Naive thymus-derived CD8-positive, alpha-beta T cell (primary cell): ENCODE measurements around the gene PIGA. TPM values are rescaled to one million over a fixed set of nuclear protein-coding genes. Genes with fewer than 3 reads are reported as not detected.

Experiments
- ATAC-seq, 2 donors: fragments of 150-1000 bp; cut with Tn5 transposase in 1 of 2; sonication (Bioruptor Pico), chemical (Tn5 transposase) in 1 of 2; 1 replicate in 1 of 2; 2 replicates in 1 of 2; pipeline ENCODE4 v1.10.0; 2021; ENCODE audit warnings: mild to moderate bottlenecking in 2 of 2, moderate library complexity in 2 of 2
- POLR2A ChIA-PET: fragments of 350-600 bp; sonication (Branson Sonifier 250); formaldehyde crosslinking; loops from one replicate; lab custom pipeline; 2021; ENCODE audit warnings: antibody characterized with exemption; lab: Charles Lee
- DNase-seq, 10 donors: peaks; one replicate each; pipeline versions ENCODE4 v3.0.0 to v3.0.0-alpha.2; 2020 to 2022
- H3K27ac Mint-ChIP-seq, 10 donors: one replicate each; pipeline ENCODE4 v1.8.0; 2020 to 2022; ENCODE audit warnings: mild to moderate bottlenecking in 10 of 10, mixed read lengths in 10 of 10, moderate library complexity in 4 of 10, inconsistent platforms in 1 of 10
- H3K27me3 Mint-ChIP-seq, 5 donors: one replicate each; pipeline ENCODE4 v1.8.0; 2021 to 2022; ENCODE audit warnings: mixed read lengths in 5 of 5
- H3K36me3 Mint-ChIP-seq, 3 donors: one replicate each; pipeline ENCODE4 v1.8.0; 2020 to 2022; ENCODE audit warnings: mixed read lengths in 3 of 3, mild to moderate bottlenecking in 2 of 3, inconsistent platforms in 1 of 3
- H3K4me1 Mint-ChIP-seq, 4 donors: one replicate each; pipeline ENCODE4 v1.8.0; 2021 to 2022; ENCODE audit warnings: mixed read lengths in 4 of 4
- H3K4me3 Mint-ChIP-seq, 10 donors: one replicate each; pipeline ENCODE4 v1.8.0; 2020 to 2022; ENCODE audit warnings: mild to moderate bottlenecking in 10 of 10, mixed read lengths in 10 of 10, moderate library complexity in 6 of 10, inconsistent platforms in 1 of 10
- H3K9me3 Mint-ChIP-seq, 9 donors: one replicate each; pipeline ENCODE4 v1.8.0; 2020 to 2022; ENCODE audit warnings: mixed read lengths in 9 of 9, mild to moderate bottlenecking in 3 of 9, inconsistent platforms in 1 of 9, moderate library complexity in 1 of 9
- polyA plus RNA-seq, 3 donors: library from polyadenylated mRNA; unstranded; fragments of 300-500 nt; fragmentation: Illumina TruSeq; gene quantifications; one replicate each; pipeline ENCODE4 v1.2.3, GENCODE V29; 2021
- total RNA-seq, 8 experiments: library from RNA in 2 of 8; stranded (reverse) in 2 of 8; gene quantifications; one replicate each; pipeline ENCODE4 v1.2.3 and lab custom pipeline; 2021 to 2026

Gene PIGA
- total RNA-seq (10 to 100 TPM; 30.9 to 34.2 TPM), polyA plus RNA-seq (1 to 10 TPM; 3.6 to 5.2 (median 4.1) TPM), total RNA-seq (lab: John Stamatoyannopoulos, UW) (31.7 to 96.9 (median 40.3) reads per million in 6 experiments)

DNA sequence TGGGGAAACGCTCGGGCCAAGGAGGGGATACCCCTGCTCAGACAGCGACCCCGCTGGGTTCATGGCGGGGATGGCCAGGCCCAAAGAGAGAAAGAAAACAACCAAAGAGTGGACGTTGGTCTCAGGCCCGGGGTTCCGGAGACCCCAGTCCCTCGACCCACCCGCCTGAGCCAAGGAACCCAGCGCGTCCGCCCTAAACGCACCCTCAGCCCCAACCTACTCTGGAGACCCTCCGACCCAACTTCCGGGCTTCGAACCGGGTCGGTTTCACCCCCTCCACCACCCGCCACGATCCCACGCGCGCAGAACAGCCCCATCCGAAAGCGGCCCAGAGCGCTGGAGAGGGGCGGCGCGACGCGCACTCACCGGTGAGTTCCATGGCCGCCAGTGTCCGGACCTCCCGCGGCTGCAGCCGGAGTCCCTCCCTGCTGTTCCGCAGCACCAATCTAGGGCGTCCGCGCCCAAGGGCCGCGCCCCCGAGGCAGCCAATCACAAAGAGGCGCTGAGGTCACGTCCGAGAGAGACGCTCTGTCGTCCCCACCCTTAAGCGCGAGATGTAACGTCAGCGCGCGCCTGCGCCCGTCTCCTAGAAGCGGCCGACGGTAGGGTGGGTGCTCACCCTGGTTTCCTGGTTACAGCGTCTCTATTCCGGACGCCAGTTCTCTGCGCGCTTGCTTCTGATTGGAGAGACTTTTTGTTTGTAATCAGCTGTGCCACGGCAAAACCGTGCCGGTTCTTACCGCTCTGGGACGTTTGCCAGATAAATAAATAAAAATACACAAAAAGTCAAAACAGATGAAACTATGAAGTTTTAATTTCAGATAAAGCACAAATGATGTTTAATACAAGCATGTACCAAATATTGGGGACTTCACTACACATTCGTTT is at the start of gene PIGA:
TSS of gene PIGA (minus strand) at position 389 of the 888 bp plus-strand sequence. CDS start 3,593 bp downstream, outside the sequence.
- peaks cover 0 to 22% (median 11%) of the 10 kb centered on the region in 4 donors for H3K4me1 Mint-ChIP-seq
- peaks cover 0 to 3% (median 0%) of the 10 kb centered on the region in 9 donors for H3K9me3 Mint-ChIP-seq
- H3K27ac Mint-ChIP-seq = peak within 1 kb of the TSS; percentile 85 to 99 (median 94)
- H3K27me3 Mint-ChIP-seq = peaks cover 0 to 5% (median 4%) of the 10 kb centered on the region in 5 donors
- DNase-seq = peak; percentile 73 to 96 (median 90)
- ATAC-seq = peak; percentile 90 to 94
- H3K36me3 Mint-ChIP-seq = peaks cover 0 to 22% (median 4%) of the 10 kb centered on the region in 3 donors
- peak within 1 kb of the TSS; percentile 88 to 95 (median 91) for H3K4me3 Mint-ChIP-seq
- POLR2A ChIA-PET = no interaction called here

GRCh38 chrX:15384304-15384703 is 49.0 kb upstream of the PIGA start, which contains the start of gene VEGFD:
Gene VEGFD (minus strand): TSS chrX:15384413. CDS start chrX:15383946, 467 bp downstream.
- POLR2A ChIA-PET = no interaction called here
- H3K4me1 Mint-ChIP-seq = no peaks in the 10 kb centered on the region
- no peak within 1 kb of the TSS for H3K4me3 Mint-ChIP-seq
- H3K9me3 Mint-ChIP-seq = no peaks in the 10 kb centered on the region
- no peak within 1 kb of the TSS for H3K27ac Mint-ChIP-seq
- H3K27me3 Mint-ChIP-seq = peaks cover 1 to 13% (median 4%) of the 10 kb centered on the region in 5 donors
- H3K36me3 Mint-ChIP-seq = peaks cover 0 to 5% (median 0%) of the 10 kb centered on the region in 3 donors
- no peak for DNase-seq
- ATAC-seq = no peak

GRCh38 chrX:15382813-15383212 is 47.5 kb upstream of the PIGA start:
- POLR2A ChIA-PET = no interaction called here
- peaks cover 0 to 5% (median 0%) of the 10 kb centered on the region in 3 donors for H3K36me3 Mint-ChIP-seq
- H3K27me3 Mint-ChIP-seq = peaks cover 1 to 13% (median 4%) of the 10 kb centered on the region in 5 donors
- H3K4me1 Mint-ChIP-seq = no peaks in the 10 kb centered on the region
- DNase-seq (no peak), ATAC-seq (no peak)
- no peak overlapping the region for H3K4me3 Mint-ChIP-seq
- H3K9me3 Mint-ChIP-seq = peaks cover 0 to 3% (median 0%) of the 10 kb centered on the region in 9 donors
- no peak overlapping the region for H3K27ac Mint-ChIP-seq

- ATAC-seq = no peak
- Mint-ChIP-seq H3K9me3 (peaks cover 0 to 3% (median 0%) of the 10 kb centered on the region in 9 donors), H3K36me3 (peaks cover 0 to 5% (median 0%) of the 10 kb centered on the region in 3 donors), H3K27ac (no peak overlapping the region), H3K27me3 (peaks cover 2 to 12% (median 5%) of the 10 kb centered on the region in 5 donors), H3K4me3 (no peak overlapping the region), H3K4me1 (no peaks in the 10 kb centered on the region)
- POLR2A ChIA-PET = no interaction called here
- no peak for DNase-seq
Observed at GRCh38 chrX:15376956-15377355, 41.6 kb upstream of the PIGA start.

DNA sequence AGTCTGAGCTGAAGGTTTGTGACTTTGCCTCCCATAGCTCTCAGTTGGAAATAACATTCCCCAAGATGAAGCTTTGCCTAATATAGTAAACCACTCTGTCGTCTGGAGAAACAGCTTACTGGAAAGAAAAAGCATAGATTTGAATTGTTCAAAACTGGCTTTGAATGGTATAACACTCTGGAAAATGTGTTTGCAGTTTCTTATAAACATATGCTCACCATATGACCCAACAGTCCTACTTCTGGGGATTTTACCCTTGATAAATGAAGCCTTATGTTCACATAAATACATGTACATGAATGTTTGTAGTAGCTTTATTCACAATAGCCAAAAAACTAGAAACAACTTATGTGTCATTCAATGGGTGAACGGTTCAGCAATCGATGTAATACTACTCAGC is 38.7 kb upstream of the PIGA start:
- Mint-ChIP-seq H3K36me3 (no peaks in the 10 kb centered on the region), H3K4me3 (no peak overlapping the region), H3K27ac (no peak overlapping the region), H3K4me1 (no peaks in the 10 kb centered on the region), H3K9me3 (peaks cover 0 to 3% (median 0%) of the 10 kb centered on the region in 9 donors), H3K27me3 (peaks cover 2 to 12% (median 5%) of the 10 kb centered on the region in 5 donors)
- POLR2A ChIA-PET = no interaction called here
- ATAC-seq = no peak
- DNase-seq = no peak

GRCh38 chrX:15366506-15367352 is 31.4 kb upstream of the PIGA start:
- Mint-ChIP-seq H3K4me3 (no peak overlapping the region), H3K27ac (no peak overlapping the region), H3K36me3 (no peaks in the 10 kb centered on the region), H3K27me3 (peaks cover 11 to 23% (median 15%) of the 10 kb centered on the region in 5 donors), H3K4me1 (peaks cover 0 to 4% (median under 1%) of the 10 kb centered on the region in 4 donors), H3K9me3 (no peaks in the 10 kb centered on the region)
- POLR2A ChIA-PET = no interaction called here
- ATAC-seq = no peak
- no peak for DNase-seq

GRCh38 chrX:15359701-15360100 is 24.4 kb upstream of the PIGA start:
- H3K9me3 Mint-ChIP-seq = no peaks in the 10 kb centered on the region
- ATAC-seq (no peak), DNase-seq (no peak)
- H3K36me3 Mint-ChIP-seq = peaks cover 0 to 4% (median 0%) of the 10 kb centered on the region in 3 donors
- no peak overlapping the region for H3K27ac Mint-ChIP-seq
- POLR2A ChIA-PET = interaction anchor here (0.6 kb wide), 1 partner anchor 556 kb away, joined by 4 read pairs; no protein-coding TSS in a partner anchor
- H3K4me3 Mint-ChIP-seq = no peak overlapping the region
- H3K4me1 Mint-ChIP-seq = no peaks in the 10 kb centered on the region
- peaks cover 4 to 10% (median 5%) of the 10 kb centered on the region in 5 donors for H3K27me3 Mint-ChIP-seq

GRCh38 chrX:15358533-15358932 is 23.2 kb upstream of the PIGA start:
- Mint-ChIP-seq H3K27ac (no peak overlapping the region), H3K9me3 (no peaks in the 10 kb centered on the region), H3K27me3 (peaks cover 0 to 10% (median 2%) of the 10 kb centered on the region in 5 donors), H3K36me3 (peaks cover 0 to 4% (median 0%) of the 10 kb centered on the region in 3 donors), H3K4me3 (no peak overlapping the region), H3K4me1 (no peaks in the 10 kb centered on the region)
- no peak for ATAC-seq
- DNase-seq = no peak
- POLR2A ChIA-PET = no interaction called here

- ATAC-seq (no peak), DNase-seq (no peak)
- POLR2A ChIA-PET = no interaction called here
- Mint-ChIP-seq H3K27ac (no peak overlapping the region), H3K4me1 (no peaks in the 10 kb centered on the region), H3K27me3 (peaks cover 0 to 10% (median 2%) of the 10 kb centered on the region in 5 donors), H3K36me3 (peaks cover 0 to 4% (median 0%) of the 10 kb centered on the region in 3 donors), H3K4me3 (no peak overlapping the region), H3K9me3 (no peaks in the 10 kb centered on the region)
Observed at GRCh38 chrX:15356444-15356843, 21.1 kb upstream of the PIGA start.

DNA sequence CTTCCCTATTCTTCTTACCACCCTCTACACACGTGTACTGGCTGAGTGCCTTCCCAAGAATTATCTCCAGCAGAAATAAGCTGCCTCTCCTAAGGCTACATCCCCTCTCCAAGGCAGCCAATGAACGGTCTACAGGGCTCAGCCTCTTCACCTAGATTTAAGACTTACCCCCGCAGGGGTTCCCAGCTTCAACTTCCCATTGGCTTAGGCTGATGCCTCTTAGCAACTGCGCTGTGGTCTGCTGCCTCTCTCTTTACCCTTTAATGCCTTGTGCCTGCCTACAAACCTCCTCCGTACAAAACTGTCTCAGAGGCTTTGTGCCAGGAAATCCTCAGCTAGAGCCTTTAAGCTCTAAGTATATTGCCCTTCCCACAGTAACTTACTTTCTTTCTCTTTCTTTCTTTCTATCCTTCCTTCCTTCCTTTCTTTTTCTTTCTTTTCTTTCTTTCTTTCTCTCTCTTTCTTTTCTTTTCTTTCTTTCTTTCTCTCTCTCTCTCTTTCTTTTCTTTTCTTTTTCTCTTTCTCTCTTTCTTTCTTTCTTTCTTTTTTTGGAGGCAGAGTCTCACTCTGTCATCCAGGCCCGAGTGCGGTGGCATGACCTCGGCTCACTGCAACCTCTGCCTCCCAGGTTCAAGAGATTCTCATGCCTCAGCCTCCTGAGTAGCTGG is 15.1 kb upstream of the PIGA start:
- Mint-ChIP-seq H3K27me3 (peaks cover 0 to 2% (median 0%) of the 10 kb centered on the region in 5 donors), H3K27ac (peak overlapping the region in 4 of 10 donors; percentile 37 to 53 (median 42)), H3K4me3 (no peak overlapping the region), H3K4me1 (peaks cover 0 to 2% (median 0%) of the 10 kb centered on the region in 4 donors), H3K36me3 (no peaks in the 10 kb centered on the region), H3K9me3 (no peaks in the 10 kb centered on the region)
- POLR2A ChIA-PET = no interaction called here
- no peak for DNase-seq
- ATAC-seq = no peak

DNA sequence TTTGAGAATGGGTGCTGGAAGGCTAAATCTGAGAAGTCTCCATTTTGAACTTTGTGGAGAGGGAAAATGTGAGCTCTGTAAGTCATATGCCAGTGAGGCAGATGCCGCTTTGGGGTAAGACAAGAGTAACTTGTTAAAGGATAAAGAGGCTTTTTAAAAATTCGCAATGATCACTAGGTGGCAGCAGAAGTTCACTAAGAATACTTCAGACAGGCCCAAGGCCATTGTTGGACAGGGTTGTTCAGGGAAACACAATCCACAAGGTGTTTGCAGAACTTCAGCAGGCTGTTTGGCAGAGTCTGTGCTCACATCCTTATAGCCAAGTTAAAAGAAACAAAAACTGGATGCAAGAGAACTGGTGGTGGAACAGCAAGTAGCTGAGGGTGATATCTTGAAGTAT is 13.7 kb upstream of the PIGA start:
- H3K4me3 Mint-ChIP-seq = no peak overlapping the region
- peaks cover 0 to 3% (median 1%) of the 10 kb centered on the region in 5 donors for H3K27me3 Mint-ChIP-seq
- H3K4me1 Mint-ChIP-seq = peaks cover 0 to 2% (median 0%) of the 10 kb centered on the region in 4 donors
- H3K36me3 Mint-ChIP-seq = no peaks in the 10 kb centered on the region
- no peak overlapping the region for H3K27ac Mint-ChIP-seq
- DNase-seq (peak in 4 of 10 donors; percentile 1 to 21 (median 20)), ATAC-seq (peak; percentile 38 to 53)
- H3K9me3 Mint-ChIP-seq = no peaks in the 10 kb centered on the region
- POLR2A ChIA-PET = no interaction called here

DNA sequence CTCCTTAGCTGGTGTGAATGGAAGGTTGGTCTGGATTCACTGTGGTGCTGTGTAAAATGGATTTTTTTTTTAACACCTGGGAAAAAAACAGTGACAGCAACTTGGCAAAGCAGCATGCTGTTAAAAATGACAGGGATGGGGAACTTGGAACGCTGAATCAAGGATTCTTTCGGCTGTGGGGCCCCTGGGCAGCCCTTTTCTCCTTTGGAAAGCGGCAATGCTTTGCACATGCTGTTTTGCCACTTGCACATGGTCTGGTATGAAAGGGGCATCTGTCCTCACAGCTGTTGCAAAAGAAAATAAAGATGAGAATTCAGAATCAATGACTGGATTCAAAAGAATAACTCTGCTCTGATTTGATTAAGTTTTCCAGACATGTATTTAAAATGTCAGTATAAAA is 10.7 kb upstream of the PIGA start:
- Mint-ChIP-seq H3K4me3 (no peak overlapping the region), H3K9me3 (no peaks in the 10 kb centered on the region), H3K27ac (no peak overlapping the region), H3K4me1 (peaks cover 0 to 2% (median 0%) of the 10 kb centered on the region in 4 donors), H3K27me3 (peaks cover 0 to 12% (median 7%) of the 10 kb centered on the region in 5 donors), H3K36me3 (no peaks in the 10 kb centered on the region)
- POLR2A ChIA-PET = no interaction called here
- no peak for DNase-seq
- no peak for ATAC-seq
